ENCODE results near the gene FAM151B.

Gene FAM151B

DNA sequence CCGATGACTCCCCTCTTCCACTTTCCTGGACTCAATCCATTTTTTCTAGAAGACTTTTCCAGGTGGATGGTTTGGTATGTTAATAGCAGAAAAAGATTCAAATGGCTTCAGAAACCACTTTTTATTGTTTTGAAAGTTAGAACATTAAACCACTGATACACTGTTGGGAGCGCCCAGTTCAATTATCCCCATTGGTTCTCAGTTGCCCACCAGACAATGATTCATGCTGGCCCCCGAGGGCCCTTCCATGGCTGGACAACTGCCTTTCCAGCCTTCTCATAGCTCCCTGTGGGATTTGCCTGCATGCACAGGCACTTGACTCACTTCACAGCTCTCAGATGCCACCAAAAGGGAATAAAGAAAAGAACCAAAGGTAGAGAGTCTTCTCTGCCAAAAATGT is 103.5 kb downstream of the FAM151B start:
- DNase-seq, result no peak

DNA sequence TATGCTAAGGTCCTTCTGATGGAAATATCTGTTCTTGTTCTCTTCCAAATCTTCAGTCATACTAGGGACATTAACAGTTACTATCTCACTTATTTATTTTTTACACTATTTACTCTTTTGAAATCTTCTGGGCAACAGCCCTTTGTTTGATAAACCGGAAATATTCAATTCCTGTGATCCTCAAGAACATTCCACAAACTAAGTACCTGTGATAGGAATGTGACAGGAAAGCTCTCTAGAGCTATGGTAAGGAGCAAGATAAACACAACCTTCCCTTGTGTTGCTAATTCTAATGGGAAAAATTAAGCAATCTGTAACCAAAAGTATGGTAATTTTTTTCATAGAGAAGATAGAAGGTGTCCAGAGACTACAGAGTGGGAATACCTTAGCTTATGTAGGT is 104.2 kb downstream of the FAM151B start:
- no peak for DNase-seq

Data from stimulated activated CD4-positive, alpha-beta T cell treated with anti-CD3 and anti-CD28 coated beads, Interleukin-4, amount 100 ng/mL, for 4 hours (primary cell).